Cardiac muscle cell (in vitro differentiated cells and primary cell): ENCODE measurements around the gene GASK1B. TPM values are rescaled to one million over a fixed set of nuclear protein-coding genes. Genes with fewer than 3 reads are reported as not detected.

Source experiments
- DNase-seq, 2 donors: peaks; one replicate each; pipeline versions ENCODE4 v3.0.0 to v3.0.0-alpha.2; 2010 to 2017; ENCODE audit warnings: low read depth in 1 of 2, low spot score in 1 of 2
- H3K27ac ChIP-seq: fragments of 200-600 bp; sonication (generic); 2 replicates; pipeline ENCODE4 v1.5.1; 2016
- H3K27me3 ChIP-seq: fragments of 200-600 bp; sonication (generic); 2 replicates; pipeline ENCODE4 v1.6.0; 2016; ENCODE audit warnings: control low read depth
- H3K36me3 ChIP-seq: fragments of 200-600 bp; sonication (generic); 2 replicates; pipeline ENCODE4 v1.5.1; 2016; ENCODE audit warnings: control low read depth
- H3K4me1 ChIP-seq: fragments of 200-600 bp; sonication (generic); 2 replicates; pipeline ENCODE4 v1.8.1; 2017; ENCODE audit warnings: low read depth, mild to moderate bottlenecking, mixed run types
- H3K4me3 ChIP-seq: fragments of 200-600 bp; sonication (generic); 2 replicates; pipeline ENCODE4 v1.5.1; 2016; ENCODE audit warnings: mild to moderate bottlenecking
- H3K9me3 ChIP-seq: fragments of 200-600 bp; sonication (generic); 2 replicates; pipeline ENCODE4 v1.5.1; 2017; ENCODE audit warnings: low read depth, mild to moderate bottlenecking, control low read depth
- polyA plus RNA-seq: library from polyadenylated mRNA; unstranded; fragments of >200 nt; fragmentation: Nextera tagmentation; extraction: Ambion mirVana; gene quantifications from 2 replicates; pipeline ENCODE4 v1.2.1, GENCODE V29; 2016
- total RNA-seq: library from RNA; depleted of rRNA; stranded (reverse); fragments of >200 nt; gene quantifications from 2 replicates; pipeline ENCODE4 v1.2.3, GENCODE V29; 2016
- TF ChIP-seq, protein P1 (sequence below): IDR thresholded peaks from 2 replicates; pipeline ENCODE4 v1.5.1; 2012; ENCODE audit warnings: low read depth, mild to moderate bottlenecking, low read length

The GASK1B gene
- total and polyA plus RNA-seq, 2 experiments from 2014 or later: 8.5 to 19.1 TPM

DNA sequence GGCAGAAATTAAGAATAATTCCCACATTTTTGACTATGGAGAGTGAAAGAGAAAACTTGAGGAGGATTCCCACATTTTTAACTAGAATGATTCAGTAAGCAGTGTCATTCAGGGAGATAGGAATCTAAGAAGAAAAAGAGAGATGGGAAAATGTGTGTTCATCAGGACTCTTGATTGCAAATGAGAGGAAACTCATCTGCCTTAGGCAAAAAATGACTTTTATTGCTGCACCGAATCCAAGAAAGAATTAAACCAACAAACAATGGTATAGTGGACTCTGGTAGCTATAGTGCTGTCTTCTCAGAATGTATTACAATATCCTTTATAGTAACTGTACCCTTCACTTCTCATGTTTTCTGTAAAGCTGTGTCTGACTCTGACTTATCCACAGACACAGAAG, 22.5 kb upstream of the GASK1B start:
- TF ChIP-seq, protein P1, sequence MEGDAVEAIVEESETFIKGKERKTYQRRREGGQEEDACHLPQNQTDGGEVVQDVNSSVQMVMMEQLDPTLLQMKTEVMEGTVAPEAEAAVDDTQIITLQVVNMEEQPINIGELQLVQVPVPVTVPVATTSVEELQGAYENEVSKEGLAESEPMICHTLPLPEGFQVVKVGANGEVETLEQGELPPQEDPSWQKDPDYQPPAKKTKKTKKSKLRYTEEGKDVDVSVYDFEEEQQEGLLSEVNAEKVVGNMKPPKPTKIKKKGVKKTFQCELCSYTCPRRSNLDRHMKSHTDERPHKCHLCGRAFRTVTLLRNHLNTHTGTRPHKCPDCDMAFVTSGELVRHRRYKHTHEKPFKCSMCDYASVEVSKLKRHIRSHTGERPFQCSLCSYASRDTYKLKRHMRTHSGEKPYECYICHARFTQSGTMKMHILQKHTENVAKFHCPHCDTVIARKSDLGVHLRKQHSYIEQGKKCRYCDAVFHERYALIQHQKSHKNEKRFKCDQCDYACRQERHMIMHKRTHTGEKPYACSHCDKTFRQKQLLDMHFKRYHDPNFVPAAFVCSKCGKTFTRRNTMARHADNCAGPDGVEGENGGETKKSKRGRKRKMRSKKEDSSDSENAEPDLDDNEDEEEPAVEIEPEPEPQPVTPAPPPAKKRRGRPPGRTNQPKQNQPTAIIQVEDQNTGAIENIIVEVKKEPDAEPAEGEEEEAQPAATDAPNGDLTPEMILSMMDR: no peak

DNA sequence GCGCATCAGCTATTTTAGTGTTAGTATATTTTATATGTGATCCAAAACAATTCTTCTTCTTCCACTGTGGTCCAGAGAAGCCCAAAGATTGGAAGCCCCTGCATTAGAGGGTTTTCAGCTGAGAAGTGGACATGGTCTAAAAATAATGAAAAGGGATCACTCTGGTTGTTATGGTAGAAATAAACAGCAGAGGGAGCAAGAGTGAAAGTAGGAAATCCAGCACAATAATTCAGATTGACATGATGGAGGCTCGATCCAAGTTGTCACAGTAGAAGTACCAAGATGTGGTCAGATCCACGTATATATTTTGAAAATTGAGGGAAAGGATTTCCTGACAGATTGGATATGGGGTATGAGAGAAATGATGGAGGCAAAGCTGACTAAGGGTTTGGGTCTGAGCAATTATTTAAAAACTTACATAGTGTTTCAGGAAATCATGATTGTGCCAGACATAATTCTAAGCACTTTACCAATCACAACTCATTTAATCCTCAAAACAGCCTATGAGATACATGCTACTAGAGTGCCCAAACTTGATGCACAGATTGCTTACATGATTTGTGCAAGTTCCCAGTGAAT, 20.4 kb upstream of the GASK1B start:
- no peaks in the 10 kb centered on the region for H3K4me1 ChIP-seq
- no peaks in the 10 kb centered on the region for H3K9me3 ChIP-seq
- TF ChIP-seq, protein P1: peak; percentile 68
- peak; percentile 43 to 51 for DNase-seq
- H3K27ac ChIP-seq: no peak overlapping the region
- H3K4me3 ChIP-seq: no peak overlapping the region
- no peaks in the 10 kb centered on the region for H3K27me3 ChIP-seq
- H3K36me3 ChIP-seq: no peaks in the 10 kb centered on the region

More for the DNA sequence above, 22.5 kb upstream of the GASK1B start:
- DNase-seq: no peak
- no peaks in the 10 kb centered on the region for H3K4me1 ChIP-seq
- no peaks in the 10 kb centered on the region for H3K27me3 ChIP-seq
- no peak overlapping the region for H3K4me3 ChIP-seq
- no peak overlapping the region for H3K27ac ChIP-seq
- H3K36me3 ChIP-seq: no peaks in the 10 kb centered on the region
- no peaks in the 10 kb centered on the region for H3K9me3 ChIP-seq

DNA sequence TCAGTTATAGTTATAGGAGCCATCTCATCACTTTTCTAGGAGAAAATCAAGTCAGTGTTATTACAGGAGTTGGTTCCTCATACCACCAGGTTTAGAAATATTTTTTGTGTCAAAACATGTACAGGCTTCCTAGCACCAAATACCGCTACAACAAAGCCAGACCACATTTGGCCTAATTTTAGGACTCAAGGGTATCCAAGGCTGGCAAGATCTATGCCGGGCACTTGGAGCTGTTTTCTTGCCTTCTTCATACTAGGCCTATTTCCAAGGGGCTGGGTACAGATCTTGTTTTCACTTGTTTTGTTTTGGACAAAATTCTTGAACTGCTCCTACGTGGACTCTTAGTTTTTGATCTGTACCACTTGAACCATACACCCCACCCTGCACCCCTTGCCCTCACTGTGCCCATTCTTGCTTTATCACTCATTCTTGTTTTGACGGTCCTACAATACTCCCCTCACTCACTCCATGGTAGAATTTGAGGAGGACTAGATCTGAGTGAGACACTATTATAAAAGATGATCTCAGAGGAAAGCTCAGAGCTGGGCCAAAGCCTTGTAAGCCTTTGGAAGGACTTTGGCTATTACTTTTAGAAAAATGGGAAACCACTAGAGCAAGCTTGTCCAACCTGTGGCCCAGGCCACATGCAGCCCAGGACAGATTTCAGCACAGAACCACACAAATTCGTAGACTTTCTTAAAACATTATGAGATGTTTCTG, 19.8 kb upstream of the GASK1B start:
- Histone ChIP-seq H3K4me3 (no peak overlapping the region), H3K4me1 (no peaks in the 10 kb centered on the region), H3K27me3 (no peaks in the 10 kb centered on the region), H3K9me3 (no peaks in the 10 kb centered on the region), H3K27ac (no peak overlapping the region), H3K36me3 (no peaks in the 10 kb centered on the region)
- no peak for DNase-seq
- TF ChIP-seq, protein P1: no peak

DNA sequence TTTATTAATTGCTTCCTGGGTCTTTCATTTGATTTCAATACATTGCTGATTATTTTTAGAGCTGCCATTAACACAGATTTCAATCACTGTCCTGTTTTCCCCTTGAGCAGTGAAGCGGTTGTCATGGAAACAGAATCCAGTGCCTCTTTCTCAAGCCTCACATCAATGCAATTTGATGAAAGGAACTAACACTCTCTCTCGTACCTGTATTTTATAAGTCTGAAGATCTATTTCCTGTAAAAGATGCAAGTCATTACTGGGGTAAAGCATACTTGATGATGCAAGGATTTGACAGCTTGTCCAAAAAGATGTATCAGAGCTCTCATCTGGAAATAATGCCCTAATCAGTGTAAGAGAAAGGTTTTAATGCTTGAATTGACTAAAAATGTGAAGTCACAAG, 17.9 kb upstream of the GASK1B start:
- Histone ChIP-seq H3K4me1 (no peaks in the 10 kb centered on the region), H3K36me3 (no peaks in the 10 kb centered on the region), H3K9me3 (no peaks in the 10 kb centered on the region), H3K4me3 (no peak overlapping the region), H3K27ac (no peak overlapping the region), H3K27me3 (no peaks in the 10 kb centered on the region)
- TF ChIP-seq, protein P1: no peak
- DNase-seq: no peak

DNA sequence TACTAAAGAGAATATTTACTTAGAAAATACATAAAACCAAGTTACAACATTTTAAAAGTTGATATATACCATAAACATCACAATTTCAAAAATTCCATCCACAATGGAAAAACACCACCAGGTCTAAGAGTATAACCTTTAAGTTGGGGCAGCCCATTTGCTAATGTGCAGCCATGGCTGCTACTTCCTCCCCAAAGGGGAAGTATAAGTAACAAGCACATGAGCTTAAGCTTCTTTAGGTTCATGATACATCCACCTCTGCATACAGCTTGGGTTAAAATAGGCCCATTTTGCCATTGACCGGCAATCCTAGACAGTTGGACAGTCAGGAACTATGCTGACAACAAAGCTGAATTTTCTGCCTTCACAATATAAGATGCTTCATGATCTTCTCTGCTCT, 16.6 kb upstream of the GASK1B start:
- DNase-seq: no peak
- Histone ChIP-seq H3K9me3 (no peaks in the 10 kb centered on the region), H3K4me1 (no peaks in the 10 kb centered on the region), H3K4me3 (no peak overlapping the region), H3K27ac (no peak overlapping the region), H3K36me3 (no peaks in the 10 kb centered on the region), H3K27me3 (no peaks in the 10 kb centered on the region)
- TF ChIP-seq, protein P1: no peak
